Left ventricle myocardium inferior (tissue), 1 donor: ENCODE measurements around the gene TLR9. TPM values are rescaled to one million over a fixed set of nuclear protein-coding genes. Genes with fewer than 3 reads are reported as not detected.
A peak's percentile ranks its signal among the peaks of the same experiment; 100 is the strongest.

Source experiments
- DNase-seq: peaks from one replicate; pipeline ENCODE4 v3.0.0-alpha.2; 2020
- H3K27ac ChIP-seq: fragments of 200-600 bp; replicated peaks from 2 replicates; pipeline ENCODE4 v1.8.0; 2021
- H3K27me3 ChIP-seq: fragments of 200-600 bp; 2 replicates; pipeline ENCODE4 v1.8.0; 2021; ENCODE audit warnings: low read depth
- H3K36me3 ChIP-seq: fragments of 200-600 bp; 2 replicates; pipeline ENCODE4 v1.8.0; 2021
- H3K4me1 ChIP-seq: fragments of 200-600 bp; 2 replicates; pipeline ENCODE4 v1.8.0; 2021
- H3K4me3 ChIP-seq: fragments of 200-600 bp; 2 replicates; pipeline ENCODE4 v1.8.0; 2021; ENCODE audit warnings: mild to moderate bottlenecking, moderate library complexity
- H3K9me3 ChIP-seq: fragments of 200-600 bp; replicated peaks from 2 replicates; pipeline ENCODE4 v1.8.0; 2021
- intact Hi-C: fragments of 100-400 bp; cut with micrococcal nuclease; formaldehyde crosslinking; loops from one replicate; pipeline ENCODE4 v1.11.0; 2022
- total RNA-seq: library from RNA; stranded (reverse); fragmentation: NEBNext Ultra II Directional; extraction: Animal tissue kit (Norgen Biotek cat#: 25700); gene quantifications from one replicate; pipeline ENCODE4 v1.2.1, GENCODE V29; 2021
- TF ChIP-seq, protein P1 (sequence below): fragments of 200-600 bp; IDR thresholded peaks from 2 replicates; pipeline ENCODE4 v1.8.0; 2021; ENCODE audit warnings: antibody characterized with exemption, mild to moderate bottlenecking, borderline replicate concordance
- donor health status: DM: no; HTN: yes; CAD: no; lungs with severe emphysema.

Gene TLR9
- total RNA-seq, 1 donor from 2014 or later: 0.66 TPM

DNA sequence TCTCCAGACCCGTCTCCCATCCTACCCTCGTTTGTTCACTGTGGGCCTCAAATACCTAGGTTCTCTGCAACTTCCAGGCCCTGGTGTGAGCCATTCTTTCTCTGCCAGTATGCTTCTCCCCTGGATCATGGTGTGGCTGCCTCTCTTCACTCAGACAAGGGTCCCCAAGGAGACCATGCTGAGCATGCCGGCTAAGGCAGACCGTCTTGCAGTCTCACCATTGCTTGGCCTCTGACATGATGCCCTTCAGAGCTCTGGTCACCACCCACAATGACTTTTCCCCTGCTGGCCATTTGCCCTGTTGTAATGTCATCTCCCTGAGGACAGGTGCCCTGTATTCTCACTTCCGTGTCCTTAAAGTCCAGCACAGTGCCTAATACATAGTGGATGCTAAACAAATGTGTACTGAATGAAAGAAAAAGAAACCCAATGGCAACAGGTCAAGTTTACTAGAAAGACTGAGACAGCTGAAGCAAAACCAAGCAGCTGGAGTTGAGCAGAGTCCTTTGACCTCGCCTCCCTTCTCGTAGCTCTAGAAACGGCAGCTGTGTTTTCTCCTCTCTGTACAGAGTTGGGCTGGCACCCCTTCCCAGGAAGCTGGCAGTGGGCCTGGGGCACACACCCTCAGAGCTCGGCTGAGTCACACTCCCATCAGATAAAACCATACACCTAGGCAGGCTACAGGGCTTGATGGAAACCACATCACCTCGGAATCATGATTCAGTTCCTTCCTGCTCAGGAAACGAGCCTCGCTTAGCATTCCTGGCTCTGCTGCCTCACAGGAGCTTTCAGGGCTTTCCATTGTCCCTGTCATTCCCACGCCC, 8.6 kb downstream of the TLR9 start:
- Histone ChIP-seq H3K27ac (peak overlapping the region; percentile 86), H3K4me3 (no peak overlapping the region), H3K27me3 (no peaks in the 10 kb centered on the region), H3K36me3 (peaks cover 43% of the 10 kb centered on the region), H3K9me3 (no peaks in the 10 kb centered on the region), H3K4me1 (peaks cover 67% of the 10 kb centered on the region)
- TF ChIP-seq, protein P1, sequence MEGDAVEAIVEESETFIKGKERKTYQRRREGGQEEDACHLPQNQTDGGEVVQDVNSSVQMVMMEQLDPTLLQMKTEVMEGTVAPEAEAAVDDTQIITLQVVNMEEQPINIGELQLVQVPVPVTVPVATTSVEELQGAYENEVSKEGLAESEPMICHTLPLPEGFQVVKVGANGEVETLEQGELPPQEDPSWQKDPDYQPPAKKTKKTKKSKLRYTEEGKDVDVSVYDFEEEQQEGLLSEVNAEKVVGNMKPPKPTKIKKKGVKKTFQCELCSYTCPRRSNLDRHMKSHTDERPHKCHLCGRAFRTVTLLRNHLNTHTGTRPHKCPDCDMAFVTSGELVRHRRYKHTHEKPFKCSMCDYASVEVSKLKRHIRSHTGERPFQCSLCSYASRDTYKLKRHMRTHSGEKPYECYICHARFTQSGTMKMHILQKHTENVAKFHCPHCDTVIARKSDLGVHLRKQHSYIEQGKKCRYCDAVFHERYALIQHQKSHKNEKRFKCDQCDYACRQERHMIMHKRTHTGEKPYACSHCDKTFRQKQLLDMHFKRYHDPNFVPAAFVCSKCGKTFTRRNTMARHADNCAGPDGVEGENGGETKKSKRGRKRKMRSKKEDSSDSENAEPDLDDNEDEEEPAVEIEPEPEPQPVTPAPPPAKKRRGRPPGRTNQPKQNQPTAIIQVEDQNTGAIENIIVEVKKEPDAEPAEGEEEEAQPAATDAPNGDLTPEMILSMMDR: no peak
- intact Hi-C loops: loop anchor here (10.0 kb wide), 1 partner anchor 62 kb away; the partner anchor contains the start of gene POC1A
- DNase-seq: peak; percentile 65

DNA sequence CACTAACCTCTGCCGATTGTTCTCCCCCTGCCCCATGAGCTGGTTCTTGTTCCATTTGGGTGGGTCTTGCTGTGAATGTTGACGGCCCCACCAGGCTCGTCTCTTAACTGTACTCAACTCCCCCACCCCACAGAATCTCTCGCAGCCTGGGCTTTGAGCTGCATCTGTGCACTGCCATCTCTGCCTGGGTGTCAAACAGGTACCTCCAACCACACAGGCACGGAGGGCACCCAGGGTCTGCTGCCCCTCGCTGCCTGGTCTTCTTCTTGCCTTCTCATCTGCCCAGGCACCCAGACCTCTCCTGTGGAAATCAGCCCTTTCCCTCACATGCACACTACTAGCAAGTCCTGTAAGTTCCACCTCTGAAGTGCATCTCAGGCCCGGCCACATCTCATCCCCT, 10.1 kb downstream of the TLR9 start:
- H3K36me3 ChIP-seq: peaks cover 57% of the 10 kb centered on the region
- no peak for DNase-seq
- peak overlapping the region; percentile 86 for H3K27ac ChIP-seq
- no peaks in the 10 kb centered on the region for H3K27me3 ChIP-seq
- TF ChIP-seq, protein P1: no peak
- intact Hi-C loops: loop anchor here (10.0 kb wide), 1 partner anchor 61 kb away; the partner anchor contains the start of gene POC1A
- H3K4me1 ChIP-seq: peaks cover 59% of the 10 kb centered on the region
- H3K4me3 ChIP-seq: no peak overlapping the region
- H3K9me3 ChIP-seq: no peaks in the 10 kb centered on the region

DNA sequence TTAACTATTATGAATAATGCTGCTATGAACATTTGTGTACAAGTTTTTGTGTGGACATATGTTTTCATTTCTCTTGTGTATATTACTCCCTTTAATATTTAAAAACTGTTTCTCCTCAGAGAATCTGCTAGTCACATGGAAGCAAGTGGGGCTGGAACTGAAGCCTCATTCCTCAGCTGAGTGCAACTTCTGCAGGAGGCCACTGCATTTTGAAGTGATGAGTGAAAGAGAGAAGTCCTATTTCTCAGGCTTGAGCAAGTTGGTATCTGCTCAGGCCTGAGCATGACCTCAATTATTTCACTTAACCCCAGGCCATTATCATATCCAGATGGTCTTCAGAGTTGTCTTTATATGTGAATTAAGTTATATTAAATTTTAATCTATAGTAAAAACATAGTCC, 11.5 kb downstream of the TLR9 start:
- Histone ChIP-seq H3K9me3 (no peaks in the 10 kb centered on the region), H3K4me3 (no peak overlapping the region), H3K27ac (no peak overlapping the region), H3K4me1 (peaks cover 46% of the 10 kb centered on the region), H3K36me3 (peaks cover 72% of the 10 kb centered on the region), H3K27me3 (no peaks in the 10 kb centered on the region)
- TF ChIP-seq, protein P1: no peak
- DNase-seq: no peak
- intact Hi-C loops: loop anchor here (10.0 kb wide), 1 partner anchor 59 kb away; the partner anchor contains the start of gene POC1A

DNA sequence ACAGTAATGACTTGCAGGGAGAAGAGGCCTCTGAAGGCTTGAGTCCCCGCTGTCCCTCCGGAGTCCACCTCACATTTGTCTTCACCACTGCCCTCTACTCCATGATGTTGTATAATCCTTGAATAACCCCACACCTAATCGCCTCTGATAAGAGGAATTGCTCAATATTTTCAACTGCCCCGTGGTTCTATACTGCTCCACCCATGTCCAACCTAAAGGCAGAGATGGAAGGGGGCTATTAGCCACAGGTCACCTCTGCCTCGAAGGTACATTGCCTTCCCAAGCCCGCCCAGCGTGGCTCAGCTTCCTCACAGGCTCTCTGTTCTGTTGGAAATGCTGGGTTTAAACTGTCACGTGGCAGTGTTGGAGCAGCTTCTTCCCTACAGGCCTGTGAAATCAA, 12.4 kb downstream of the TLR9 start:
- TF ChIP-seq, protein P1: no peak
- H3K27ac ChIP-seq: no peak overlapping the region
- no peaks in the 10 kb centered on the region for H3K27me3 ChIP-seq
- no peaks in the 10 kb centered on the region for H3K9me3 ChIP-seq
- intact Hi-C loops: loop anchor here (10.0 kb wide), 1 partner anchor 58 kb away; the partner anchor contains the start of gene POC1A
- H3K36me3 ChIP-seq: peaks cover 81% of the 10 kb centered on the region
- H3K4me3 ChIP-seq: no peak overlapping the region
- no peak for DNase-seq
- peaks cover 42% of the 10 kb centered on the region for H3K4me1 ChIP-seq

DNA sequence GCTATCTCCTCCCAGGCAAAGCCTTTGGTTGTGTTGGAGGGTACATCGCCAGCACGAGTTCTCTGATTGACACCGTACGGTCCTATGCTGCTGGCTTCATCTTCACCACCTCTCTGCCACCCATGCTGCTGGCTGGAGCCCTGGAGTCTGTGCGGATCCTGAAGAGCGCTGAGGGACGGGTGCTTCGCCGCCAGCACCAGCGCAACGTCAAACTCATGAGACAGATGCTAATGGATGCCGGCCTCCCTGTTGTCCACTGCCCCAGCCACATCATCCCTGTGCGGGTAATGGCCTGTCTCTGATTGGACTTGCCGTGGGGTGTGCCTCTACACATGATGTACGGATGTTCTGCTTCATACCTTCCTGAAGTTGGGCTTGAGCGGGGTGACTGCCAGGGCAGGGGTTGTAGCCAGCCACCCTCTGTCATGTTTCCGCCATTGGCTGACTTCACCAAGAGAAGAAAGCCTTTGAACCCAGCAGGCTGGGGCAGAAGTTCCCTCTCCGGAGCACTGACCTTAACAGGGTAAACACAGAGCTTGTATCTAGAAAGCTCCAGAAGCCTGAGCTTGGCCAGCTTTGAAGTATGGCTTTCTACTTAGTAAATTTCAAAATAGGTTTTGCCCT, 14.1 kb downstream of the TLR9 start:
- Histone ChIP-seq H3K27me3 (no peaks in the 10 kb centered on the region), H3K9me3 (no peaks in the 10 kb centered on the region), H3K36me3 (peaks cover 97% of the 10 kb centered on the region), H3K27ac (no peak overlapping the region), H3K4me1 (peaks cover 25% of the 10 kb centered on the region), H3K4me3 (no peak overlapping the region)
- TF ChIP-seq, protein P1: no peak
- intact Hi-C loops: loop anchor here (10.0 kb wide), 1 partner anchor 57 kb away; the partner anchor contains the start of gene POC1A
- no peak for DNase-seq
